Progenitor cell of endocrine pancreas (in vitro differentiated cells): ENCODE measurements around the gene ZFX. TPM values are rescaled to one million over a fixed set of nuclear protein-coding genes. Genes with fewer than 3 reads are reported as not detected.

Source experiments
- DNase-seq: peaks from one replicate; pipeline ENCODE4 v3.0.0; 2021; ENCODE audit warnings: low spot score; ENCODE audit not compliant: unreplicated experiment
- H3K27ac Mint-ChIP-seq: 2 replicates; pipeline ENCODE4 v1.8.0; 2021; ENCODE audit warnings: mild to moderate bottlenecking, moderate library complexity, mixed read lengths
- H3K27me3 Mint-ChIP-seq: 2 replicates; pipeline ENCODE4 v1.8.0; 2021; ENCODE audit warnings: mixed read lengths
- H3K36me3 Mint-ChIP-seq: 2 replicates; pipeline ENCODE4 v1.8.0; 2022; ENCODE audit warnings: mixed read lengths; ENCODE audit not compliant: insufficient read depth
- H3K4me1 Mint-ChIP-seq: 2 replicates; pipeline ENCODE4 v1.8.0; 2021; ENCODE audit warnings: low read depth, mixed read lengths
- H3K4me3 Mint-ChIP-seq: 2 replicates; pipeline ENCODE4 v1.8.0; 2021; ENCODE audit warnings: low read depth, mild to moderate bottlenecking, moderate library complexity, mixed read lengths
- H3K9me3 Mint-ChIP-seq: 2 replicates; pipeline ENCODE4 v1.8.0; 2021; ENCODE audit warnings: low read depth, mixed read lengths
- total RNA-seq: library from RNA; stranded (reverse); gene quantifications from 2 replicates; pipeline ENCODE4 v1.2.1, GENCODE V29; 2021
- TF ChIP-seq, protein P1 (sequence below): fragments of 200-600 bp; sonication (generic); IDR thresholded peaks from one replicate; pipeline ENCODE4 v1.5.0; 2021; ENCODE audit warnings: antibody characterized with exemption, mild to moderate bottlenecking; ENCODE audit not compliant: unreplicated experiment

Gene ZFX
- total RNA-seq, 1 donor from 2014 or later, result 113 TPM

- Mint-ChIP-seq H3K27ac (peak overlapping the region; percentile 43), H3K4me1 (peaks cover 41% of the 10 kb centered on the region), H3K27me3 (no peaks in the 10 kb centered on the region), H3K36me3 (peaks cover 19% of the 10 kb centered on the region), H3K9me3 (peaks cover 3% of the 10 kb centered on the region), H3K4me3 (no peak overlapping the region)
- DNase-seq, result no peak
- TF ChIP-seq, protein P1, sequence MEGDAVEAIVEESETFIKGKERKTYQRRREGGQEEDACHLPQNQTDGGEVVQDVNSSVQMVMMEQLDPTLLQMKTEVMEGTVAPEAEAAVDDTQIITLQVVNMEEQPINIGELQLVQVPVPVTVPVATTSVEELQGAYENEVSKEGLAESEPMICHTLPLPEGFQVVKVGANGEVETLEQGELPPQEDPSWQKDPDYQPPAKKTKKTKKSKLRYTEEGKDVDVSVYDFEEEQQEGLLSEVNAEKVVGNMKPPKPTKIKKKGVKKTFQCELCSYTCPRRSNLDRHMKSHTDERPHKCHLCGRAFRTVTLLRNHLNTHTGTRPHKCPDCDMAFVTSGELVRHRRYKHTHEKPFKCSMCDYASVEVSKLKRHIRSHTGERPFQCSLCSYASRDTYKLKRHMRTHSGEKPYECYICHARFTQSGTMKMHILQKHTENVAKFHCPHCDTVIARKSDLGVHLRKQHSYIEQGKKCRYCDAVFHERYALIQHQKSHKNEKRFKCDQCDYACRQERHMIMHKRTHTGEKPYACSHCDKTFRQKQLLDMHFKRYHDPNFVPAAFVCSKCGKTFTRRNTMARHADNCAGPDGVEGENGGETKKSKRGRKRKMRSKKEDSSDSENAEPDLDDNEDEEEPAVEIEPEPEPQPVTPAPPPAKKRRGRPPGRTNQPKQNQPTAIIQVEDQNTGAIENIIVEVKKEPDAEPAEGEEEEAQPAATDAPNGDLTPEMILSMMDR, result no peak
These were observed 18.4 kb downstream of the ZFX start for GRCh38 chrX:24167719-24168472.

GRCh38 chrX:24168807-24169206 is 19.3 kb downstream of the ZFX start:
- Mint-ChIP-seq H3K4me3 (no peak overlapping the region), H3K4me1 (peaks cover 40% of the 10 kb centered on the region)
- TF ChIP-seq, protein P1, result no peak

DNA sequence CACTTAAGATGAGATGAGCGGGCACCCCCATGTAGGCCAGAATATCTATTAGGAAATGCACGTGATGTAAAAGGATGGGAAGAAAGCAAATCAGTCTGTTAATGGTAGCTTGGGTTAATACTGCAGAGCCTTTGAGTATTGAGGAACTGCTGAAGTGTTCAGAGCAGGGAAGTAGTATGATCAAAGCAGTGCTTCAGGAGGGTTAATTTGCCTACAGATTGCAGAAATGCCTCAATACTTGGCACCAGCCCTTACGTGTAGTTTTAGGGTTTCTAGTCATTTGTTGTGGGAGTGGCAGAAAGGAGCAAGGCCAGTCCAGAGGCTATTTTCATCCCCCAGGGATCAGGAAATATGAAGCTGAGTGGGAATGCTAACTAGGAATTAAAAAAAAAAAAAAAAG is 19.7 kb downstream of the ZFX start:
- Mint-ChIP-seq H3K4me3 (no peak overlapping the region), H3K9me3 (peaks cover 3% of the 10 kb centered on the region), H3K27me3 (no peaks in the 10 kb centered on the region), H3K4me1 (peaks cover 38% of the 10 kb centered on the region), H3K27ac (peak overlapping the region; percentile 72), H3K36me3 (peaks cover 20% of the 10 kb centered on the region)
- TF ChIP-seq, protein P1, result no peak
- no peak for DNase-seq

More at GRCh38 chrX:24168807-24169206, 19.3 kb downstream of the ZFX start:
- no peaks in the 10 kb centered on the region for H3K27me3 Mint-ChIP-seq
- peak overlapping the region; percentile 72 for H3K27ac Mint-ChIP-seq
- DNase-seq, result no peak
- peaks cover 21% of the 10 kb centered on the region for H3K36me3 Mint-ChIP-seq
- peaks cover 3% of the 10 kb centered on the region for H3K9me3 Mint-ChIP-seq

DNA sequence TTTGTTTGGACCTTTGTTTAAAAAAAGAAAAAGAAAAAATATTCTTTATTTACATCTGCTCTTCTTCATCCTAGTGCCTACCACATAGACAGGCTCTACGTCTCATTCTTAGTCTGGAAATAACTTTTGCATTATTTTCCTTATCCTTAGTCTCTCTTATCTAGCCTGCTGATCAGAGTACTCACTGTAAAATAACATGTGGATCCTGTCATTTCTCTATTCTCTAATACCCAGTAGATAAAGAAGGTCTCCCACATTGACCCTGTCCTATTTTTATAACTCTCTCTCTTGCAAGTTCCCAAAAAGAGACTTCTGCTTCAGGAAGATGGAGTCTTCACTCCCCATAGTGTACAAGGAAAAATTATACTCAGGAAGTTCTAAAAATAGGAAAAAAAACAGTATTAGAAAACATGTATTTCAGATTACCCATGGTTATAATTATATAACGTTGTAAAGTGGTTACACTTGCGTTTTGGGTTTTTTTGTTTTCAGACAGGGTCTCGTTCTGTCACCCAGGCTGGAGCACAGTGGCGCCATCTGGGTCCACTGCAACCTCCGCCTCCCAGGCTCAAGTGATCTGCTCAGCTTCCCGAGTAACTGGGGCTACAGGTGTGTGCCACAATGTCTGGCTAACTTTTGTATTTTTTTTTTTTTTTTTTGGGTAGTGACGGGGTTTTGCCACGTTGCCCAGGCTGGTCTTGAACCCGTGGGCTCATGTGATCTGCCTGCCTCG is 23.8 kb downstream of the ZFX start:
- peaks cover 3% of the 10 kb centered on the region for H3K9me3 Mint-ChIP-seq
- no peak for DNase-seq
- TF ChIP-seq, protein P1, result no peak
- no peak overlapping the region for H3K27ac Mint-ChIP-seq
- peaks cover 40% of the 10 kb centered on the region for H3K36me3 Mint-ChIP-seq
- no peaks in the 10 kb centered on the region for H3K27me3 Mint-ChIP-seq
- H3K4me1 Mint-ChIP-seq, result peaks cover 16% of the 10 kb centered on the region
- H3K4me3 Mint-ChIP-seq, result no peak overlapping the region

DNA sequence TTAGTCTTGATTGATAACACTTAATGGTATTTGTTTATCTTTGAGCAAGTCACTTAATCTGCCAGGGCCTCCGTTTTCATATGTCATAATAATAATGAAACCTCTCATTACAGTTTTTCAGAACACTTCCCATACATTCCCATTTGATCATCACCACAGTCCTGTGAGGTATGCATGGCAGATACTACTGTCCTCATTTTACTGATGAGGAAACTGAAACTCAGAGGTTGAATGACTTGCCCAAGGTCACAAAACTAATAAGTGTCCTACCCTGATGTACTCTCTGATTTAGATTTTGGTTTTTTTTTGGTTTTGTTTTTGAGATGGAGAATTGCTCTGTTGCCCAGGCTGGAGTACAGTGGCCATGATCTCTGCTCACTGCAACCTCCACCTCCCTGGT is 25.7 kb downstream of the ZFX start:
- Mint-ChIP-seq H3K27ac (no peak overlapping the region), H3K4me1 (peaks cover 8% of the 10 kb centered on the region), H3K27me3 (no peaks in the 10 kb centered on the region), H3K9me3 (no peaks in the 10 kb centered on the region), H3K36me3 (peaks cover 41% of the 10 kb centered on the region), H3K4me3 (no peak overlapping the region)
- DNase-seq, result no peak
- TF ChIP-seq, protein P1, result no peak
